ENCODE measurements around the gene LDB2. TPM values are rescaled to one million over a fixed set of nuclear protein-coding genes. Genes with fewer than 3 reads are reported as not detected.

LDB2 gene
- total RNA-seq, 2 donors from 2014 or later = not detected

DNA sequence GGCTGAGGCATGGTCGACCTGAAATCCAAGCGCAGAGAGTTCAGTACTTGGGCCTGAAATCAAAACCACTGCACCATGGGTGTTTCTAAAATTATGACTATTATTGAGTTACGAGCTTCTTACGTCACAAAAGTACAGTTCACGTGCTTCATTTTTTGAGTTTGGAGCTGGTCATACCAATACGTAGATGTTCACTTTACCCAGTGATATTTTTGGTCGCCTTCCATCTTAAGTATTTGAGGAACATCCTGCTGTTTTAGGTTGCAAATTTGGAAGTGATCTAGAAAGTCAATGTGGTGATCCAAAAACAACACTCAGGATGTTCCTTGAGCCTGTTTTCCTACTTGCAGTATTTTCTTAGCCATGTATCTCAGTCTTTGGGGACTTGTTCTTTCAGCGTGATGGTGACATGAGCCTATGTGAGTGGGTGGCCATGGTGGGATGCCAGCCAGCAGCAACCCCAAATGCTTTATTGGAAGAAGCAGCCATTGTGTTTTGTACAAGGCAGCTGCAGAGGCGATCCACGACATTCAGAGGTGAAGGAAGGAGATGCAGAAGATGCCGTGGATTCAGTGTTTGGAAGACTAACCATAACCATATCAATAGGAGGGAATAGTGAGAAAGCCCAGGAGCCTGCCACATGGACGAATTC lies 28.7 kb downstream of the LDB2 start:
- DNase-seq = no peak
- no peaks in the 10 kb centered on the region for H3K36me3 Mint-ChIP-seq (ENCODE audit: low read depth)
- H3K27me3 Mint-ChIP-seq = no peaks in the 10 kb centered on the region
- ATAC-seq = no peak
- H3K9me3 ChIP-seq (ENCODE audit: control insufficient read depth, low read length, poor library complexity, severe bottlenecking) = no peaks in the 10 kb centered on the region
- no peaks in the 10 kb centered on the region for H3K4me1 Mint-ChIP-seq
- no peak overlapping the region for H3K27ac Mint-ChIP-seq
- H3K4me3 Mint-ChIP-seq = no peak overlapping the region

- no peak for ATAC-seq
- Mint-ChIP-seq H3K27ac (no peak overlapping the region), H3K4me1 (no peaks in the 10 kb centered on the region), H3K27me3 (no peaks in the 10 kb centered on the region), H3K36me3 (ENCODE audit: low read depth) (no peaks in the 10 kb centered on the region), H3K4me3 (no peak overlapping the region)
- DNase-seq = no peak
- no peaks in the 10 kb centered on the region for H3K9me3 ChIP-seq (ENCODE audit: control insufficient read depth, low read length, poor library complexity, severe bottlenecking)
These were observed 29.8 kb downstream of the LDB2 start for GRCh38 chr4:16868674-16869073.

DNA sequence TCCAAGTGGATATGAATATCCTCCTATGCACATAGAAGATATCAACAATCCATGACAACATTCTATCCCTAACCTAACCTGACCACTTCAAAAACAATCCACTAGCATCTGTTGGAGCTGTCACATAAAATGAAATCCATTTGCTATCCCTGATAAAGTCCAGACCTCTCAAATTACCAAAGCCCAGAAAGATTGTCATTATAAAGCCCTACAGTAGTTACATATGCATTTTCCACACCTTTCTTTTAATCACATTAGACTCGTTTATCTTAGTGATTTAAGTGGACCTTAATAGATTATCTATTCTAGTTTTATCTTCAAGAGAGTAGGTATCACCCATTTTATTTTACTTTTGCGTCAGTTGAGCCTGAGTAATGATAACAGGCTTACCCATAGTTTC lies 30.6 kb downstream of the LDB2 start:
- Mint-ChIP-seq H3K36me3 (ENCODE audit: low read depth) (no peaks in the 10 kb centered on the region), H3K27ac (no peak overlapping the region), H3K4me3 (no peak overlapping the region), H3K4me1 (no peaks in the 10 kb centered on the region), H3K27me3 (no peaks in the 10 kb centered on the region)
- ATAC-seq = no peak
- DNase-seq = no peak
- no peaks in the 10 kb centered on the region for H3K9me3 ChIP-seq (ENCODE audit: control insufficient read depth, low read length, poor library complexity, severe bottlenecking)

DNA sequence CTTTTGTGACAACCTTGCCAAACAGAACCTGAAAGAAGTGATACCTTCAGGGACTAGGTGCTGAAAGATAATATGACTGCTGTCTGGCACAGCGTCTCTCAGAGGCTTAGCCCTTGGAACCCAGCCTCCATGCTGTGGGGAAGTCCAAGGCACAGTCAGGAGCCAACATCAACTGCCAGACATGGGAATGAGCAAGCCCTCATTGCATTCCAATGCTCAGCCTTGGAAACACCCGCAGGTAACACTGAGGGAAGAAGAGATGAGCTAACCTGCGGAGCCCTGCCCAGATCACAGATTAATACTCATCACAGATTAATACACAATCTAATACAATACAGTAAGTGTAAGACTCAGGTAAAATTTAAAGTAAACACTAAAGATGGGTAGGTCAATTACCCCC lies 31.5 kb downstream of the LDB2 start:
- H3K4me1 Mint-ChIP-seq = no peaks in the 10 kb centered on the region
- no peaks in the 10 kb centered on the region for H3K36me3 Mint-ChIP-seq (ENCODE audit: low read depth)
- H3K9me3 ChIP-seq (ENCODE audit: control insufficient read depth, low read length, poor library complexity, severe bottlenecking) = no peaks in the 10 kb centered on the region
- H3K4me3 Mint-ChIP-seq = no peak overlapping the region
- no peak overlapping the region for H3K27ac Mint-ChIP-seq
- ATAC-seq (no peak), DNase-seq (no peak)
- H3K27me3 Mint-ChIP-seq = no peaks in the 10 kb centered on the region

GRCh38 chr4:16865897-16866283 lies 32.6 kb downstream of the LDB2 start:
- no peaks in the 10 kb centered on the region for H3K27me3 Mint-ChIP-seq
- H3K4me3 Mint-ChIP-seq = no peak overlapping the region
- no peaks in the 10 kb centered on the region for H3K9me3 ChIP-seq (ENCODE audit: control insufficient read depth, low read length, poor library complexity, severe bottlenecking)
- H3K36me3 Mint-ChIP-seq (ENCODE audit: low read depth) = no peaks in the 10 kb centered on the region
- no peak overlapping the region for H3K27ac Mint-ChIP-seq
- no peak for ATAC-seq
- H3K4me1 Mint-ChIP-seq = no peaks in the 10 kb centered on the region
- DNase-seq = no peak

- Mint-ChIP-seq H3K4me1 (no peaks in the 10 kb centered on the region), H3K4me3 (no peak overlapping the region), H3K27ac (no peak overlapping the region), H3K36me3 (ENCODE audit: low read depth) (no peaks in the 10 kb centered on the region), H3K27me3 (no peaks in the 10 kb centered on the region)
- ATAC-seq (no peak), DNase-seq (no peak)
- H3K9me3 ChIP-seq (ENCODE audit: control insufficient read depth, low read length, poor library complexity, severe bottlenecking) = no peaks in the 10 kb centered on the region
These were observed 33.1 kb downstream of the LDB2 start for GRCh38 chr4:16865209-16865896.

GRCh38 chr4:16864199-16864598 lies 34.2 kb downstream of the LDB2 start:
- ATAC-seq (no peak), DNase-seq (no peak)
- H3K9me3 ChIP-seq (ENCODE audit: control insufficient read depth, low read length, poor library complexity, severe bottlenecking) = no peaks in the 10 kb centered on the region
- Mint-ChIP-seq H3K4me3 (no peak overlapping the region), H3K27ac (no peak overlapping the region), H3K36me3 (ENCODE audit: low read depth) (no peaks in the 10 kb centered on the region), H3K4me1 (no peaks in the 10 kb centered on the region), H3K27me3 (no peaks in the 10 kb centered on the region)

- no peak overlapping the region for H3K27ac Mint-ChIP-seq
- no peak overlapping the region for H3K4me3 Mint-ChIP-seq
- no peaks in the 10 kb centered on the region for H3K9me3 ChIP-seq (ENCODE audit: control insufficient read depth, low read length, poor library complexity, severe bottlenecking)
These were observed 35.7 kb downstream of the LDB2 start for GRCh38 chr4:16862697-16863096.

DNA sequence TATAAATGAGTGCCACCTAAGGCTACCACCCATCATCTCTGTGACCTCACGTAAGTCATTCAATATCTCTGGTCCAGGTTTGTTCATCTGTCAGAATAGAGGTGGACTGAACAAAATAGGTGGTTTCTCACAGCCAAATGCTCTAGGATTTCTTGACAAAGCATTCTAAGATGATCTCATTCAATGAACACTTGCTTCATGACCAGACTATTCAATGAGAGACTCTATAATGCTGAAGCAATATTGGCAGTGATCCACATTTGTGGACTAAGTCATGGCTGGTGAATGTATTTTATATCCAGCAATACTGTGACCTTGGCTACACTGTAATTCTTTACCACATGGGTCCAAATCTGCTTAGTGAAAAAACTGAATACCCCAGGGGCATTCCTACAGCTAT lies 37.9 kb downstream of the LDB2 start:
- no peak for ATAC-seq
- Mint-ChIP-seq H3K27me3 (no peaks in the 10 kb centered on the region), H3K36me3 (ENCODE audit: low read depth) (no peaks in the 10 kb centered on the region), H3K27ac (no peak overlapping the region), H3K4me1 (no peaks in the 10 kb centered on the region), H3K4me3 (no peak overlapping the region)
- DNase-seq = no peak
- no peaks in the 10 kb centered on the region for H3K9me3 ChIP-seq (ENCODE audit: control insufficient read depth, low read length, poor library complexity, severe bottlenecking)

More at GRCh38 chr4:16862697-16863096, 35.7 kb downstream of the LDB2 start:
- DNase-seq = no peak
- Mint-ChIP-seq H3K27me3 (no peaks in the 10 kb centered on the region), H3K4me1 (no peaks in the 10 kb centered on the region), H3K36me3 (ENCODE audit: low read depth) (no peaks in the 10 kb centered on the region)
- ATAC-seq = no peak

DNA sequence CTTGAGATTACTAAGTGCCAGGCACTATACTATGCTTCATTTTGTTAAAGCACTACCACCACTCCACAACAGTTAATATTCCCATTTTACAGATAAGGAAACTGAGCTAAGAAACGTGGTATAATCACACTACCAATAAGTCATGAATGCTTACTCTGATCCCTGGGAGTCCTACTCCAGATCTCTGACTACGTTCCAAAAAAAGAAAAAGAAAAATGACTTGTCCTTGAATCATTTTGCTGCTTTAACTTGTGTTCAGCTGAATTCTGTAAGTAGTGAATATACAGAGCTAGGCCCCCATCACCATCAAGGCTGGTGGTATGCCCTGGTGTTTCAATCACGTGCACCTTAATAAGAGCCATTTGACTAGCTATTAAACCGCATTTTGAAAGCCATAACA lies 39.4 kb downstream of the LDB2 start:
- Mint-ChIP-seq H3K27ac (no peak overlapping the region), H3K36me3 (ENCODE audit: low read depth) (no peaks in the 10 kb centered on the region), H3K4me3 (no peak overlapping the region), H3K27me3 (no peaks in the 10 kb centered on the region), H3K4me1 (no peaks in the 10 kb centered on the region)
- ATAC-seq (no peak), DNase-seq (no peak)
- H3K9me3 ChIP-seq (ENCODE audit: control insufficient read depth, low read length, poor library complexity, severe bottlenecking) = no peaks in the 10 kb centered on the region

- ATAC-seq = no peak
- H3K27ac Mint-ChIP-seq = no peak overlapping the region
- H3K4me1 Mint-ChIP-seq = no peaks in the 10 kb centered on the region
- DNase-seq = no peak
- H3K36me3 Mint-ChIP-seq (ENCODE audit: low read depth) = no peaks in the 10 kb centered on the region
- no peaks in the 10 kb centered on the region for H3K27me3 Mint-ChIP-seq
- H3K4me3 Mint-ChIP-seq = no peak overlapping the region
- no peaks in the 10 kb centered on the region for H3K9me3 ChIP-seq (ENCODE audit: control insufficient read depth, low read length, poor library complexity, severe bottlenecking)
These were observed 40.1 kb downstream of the LDB2 start for GRCh38 chr4:16858275-16858752.

- no peaks in the 10 kb centered on the region for H3K4me1 Mint-ChIP-seq
These were observed 41.0 kb downstream of the LDB2 start for GRCh38 chr4:16857425-16857824.

GRCh38 chr4:16853640-16854039 lies 44.8 kb downstream of the LDB2 start:
- ATAC-seq = no peak
- Mint-ChIP-seq H3K36me3 (ENCODE audit: low read depth) (no peaks in the 10 kb centered on the region), H3K27ac (no peak overlapping the region), H3K27me3 (no peaks in the 10 kb centered on the region), H3K4me1 (no peaks in the 10 kb centered on the region), H3K4me3 (no peak overlapping the region)
- H3K9me3 ChIP-seq (ENCODE audit: control insufficient read depth, low read length, poor library complexity, severe bottlenecking) = no peaks in the 10 kb centered on the region
- DNase-seq = no peak

More at GRCh38 chr4:16857425-16857824, 41.0 kb downstream of the LDB2 start:
- DNase-seq = no peak
- Mint-ChIP-seq H3K27ac (no peak overlapping the region), H3K4me3 (no peak overlapping the region), H3K27me3 (no peaks in the 10 kb centered on the region), H3K36me3 (ENCODE audit: low read depth) (no peaks in the 10 kb centered on the region)
- no peak for ATAC-seq
- H3K9me3 ChIP-seq (ENCODE audit: control insufficient read depth, low read length, poor library complexity, severe bottlenecking) = no peaks in the 10 kb centered on the region

DNA sequence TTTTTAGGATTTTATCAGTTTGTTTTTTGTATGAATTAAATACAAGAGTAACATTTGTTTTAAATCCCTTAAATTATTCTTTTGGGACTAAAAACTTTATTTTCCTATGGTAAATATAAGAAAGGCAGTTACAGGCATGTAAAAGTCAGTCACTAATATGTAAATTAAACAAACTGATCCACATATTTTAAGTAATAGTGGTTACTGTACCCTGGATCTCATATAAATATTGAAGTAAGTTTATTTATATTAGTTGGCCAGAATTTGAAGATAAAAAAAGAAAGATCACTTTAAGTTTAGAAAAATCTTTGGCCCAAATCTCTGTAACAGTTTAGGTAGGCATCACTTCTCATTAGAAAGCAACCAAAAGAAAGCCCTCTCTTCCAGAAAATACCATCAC lies 45.8 kb downstream of the LDB2 start:
- H3K4me3 Mint-ChIP-seq = no peak overlapping the region
- no peak for DNase-seq
- no peaks in the 10 kb centered on the region for H3K9me3 ChIP-seq (ENCODE audit: control insufficient read depth, low read length, poor library complexity, severe bottlenecking)
- H3K27ac Mint-ChIP-seq = no peak overlapping the region
- ATAC-seq = no peak
- no peaks in the 10 kb centered on the region for H3K4me1 Mint-ChIP-seq
- H3K36me3 Mint-ChIP-seq (ENCODE audit: low read depth) = no peaks in the 10 kb centered on the region
- H3K27me3 Mint-ChIP-seq = no peaks in the 10 kb centered on the region

Measured in T-helper 17 cell (primary cell).